Gastrocnemius medialis (tissue), 4 donors: ENCODE measurements around the gene KIRREL1.

Experiments
- POLR2A ChIP-seq, 2 donors: fragments of 450-650 bp; IDR thresholded peaks; one replicate each; pipeline ENCODE4 v1.6.1; 2017; ENCODE audit warnings: antibody characterized with exemption in 2 of 2, mild to moderate bottlenecking in 2 of 2, moderate library complexity in 2 of 2
- TF ChIP-seq, protein P1 (sequence below), 5 experiments: fragments of 450-650 bp in 3 of 5; fragments of 200-600 bp in 2 of 5; sonication (generic) in 2 of 5; IDR thresholded peaks in 4 of 5; conservative IDR thresholded peaks in 1 of 5; 1 replicate in 4 of 5; 2 replicates in 1 of 5; pipeline ENCODE4 v1.5.1; 2016 to 2019; ENCODE audit warnings: antibody characterized with exemption in 5 of 5, mild to moderate bottlenecking in 3 of 5, moderate library complexity in 3 of 5

DNA sequence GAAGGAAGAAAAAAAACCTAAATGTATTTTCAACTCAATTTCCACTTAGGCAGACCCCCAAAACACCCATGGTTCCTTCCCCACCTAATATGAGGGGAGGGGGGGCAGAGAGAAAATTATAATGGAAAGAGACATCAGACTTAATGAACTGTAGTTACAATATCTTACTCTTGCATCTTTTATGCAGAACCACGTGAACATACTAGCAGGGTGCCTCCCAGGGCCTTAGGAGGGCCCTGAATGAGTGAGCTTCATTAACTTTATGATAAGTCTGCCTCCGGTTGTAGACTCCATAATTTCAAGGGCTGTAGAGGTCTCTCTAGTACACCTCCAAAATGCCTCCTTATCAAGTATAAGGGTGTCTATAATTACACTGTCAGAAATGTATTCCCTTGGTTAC lies 11.3 kb upstream of the KIRREL1 start:
- TF ChIP-seq, protein P1, sequence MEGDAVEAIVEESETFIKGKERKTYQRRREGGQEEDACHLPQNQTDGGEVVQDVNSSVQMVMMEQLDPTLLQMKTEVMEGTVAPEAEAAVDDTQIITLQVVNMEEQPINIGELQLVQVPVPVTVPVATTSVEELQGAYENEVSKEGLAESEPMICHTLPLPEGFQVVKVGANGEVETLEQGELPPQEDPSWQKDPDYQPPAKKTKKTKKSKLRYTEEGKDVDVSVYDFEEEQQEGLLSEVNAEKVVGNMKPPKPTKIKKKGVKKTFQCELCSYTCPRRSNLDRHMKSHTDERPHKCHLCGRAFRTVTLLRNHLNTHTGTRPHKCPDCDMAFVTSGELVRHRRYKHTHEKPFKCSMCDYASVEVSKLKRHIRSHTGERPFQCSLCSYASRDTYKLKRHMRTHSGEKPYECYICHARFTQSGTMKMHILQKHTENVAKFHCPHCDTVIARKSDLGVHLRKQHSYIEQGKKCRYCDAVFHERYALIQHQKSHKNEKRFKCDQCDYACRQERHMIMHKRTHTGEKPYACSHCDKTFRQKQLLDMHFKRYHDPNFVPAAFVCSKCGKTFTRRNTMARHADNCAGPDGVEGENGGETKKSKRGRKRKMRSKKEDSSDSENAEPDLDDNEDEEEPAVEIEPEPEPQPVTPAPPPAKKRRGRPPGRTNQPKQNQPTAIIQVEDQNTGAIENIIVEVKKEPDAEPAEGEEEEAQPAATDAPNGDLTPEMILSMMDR (IDR thresholded peaks at IDR 0.05 in 4 of 5, conservative IDR thresholded peaks at IDR 0.05 in 1 of 5) = no peak
- no peak for TF ChIP-seq POLR2A (IDR thresholded peaks at IDR 0.05)
